BJ (cell line): ENCODE measurements around the gene KLC3. TPM values are rescaled to one million over a fixed set of nuclear protein-coding genes. Genes with fewer than 3 reads are reported as not detected.

Source experiments
- CTCF ChIA-PET: fragments of 350-600 bp; formaldehyde crosslinking; extraction: SDS; loops from one replicate; lab custom pipeline; 2021; ENCODE audit warnings: antibody characterized with exemption, inconsistent platforms; lab: Yijun Ruan, JAX
- POLR2A ChIA-PET: fragments of 300-600 bp; sonication (Branson Sonifier 250); formaldehyde crosslinking; extraction: SDS; loops from one replicate; lab custom pipeline; 2021; ENCODE audit warnings: antibody characterized with exemption; lab: Charles Lee
- DNase-seq: peaks from one replicate; pipeline ENCODE4 v3.0.0-alpha.2; 2011; ENCODE audit warnings: low read depth
- H3K27me3 ChIP-seq: 2 replicates; pipeline ENCODE4 v1.6.0; 2011; ENCODE audit warnings: low read length; ENCODE audit not compliant: control insufficient read depth, insufficient read depth
- H3K36me3 ChIP-seq: 2 replicates; pipeline ENCODE4 v1.5.1; 2011; ENCODE audit warnings: low read length; ENCODE audit not compliant: control insufficient read depth, insufficient read depth
- H3K4me3 ChIP-seq: 2 replicates; pipeline ENCODE4 v1.5.1; 2011; ENCODE audit warnings: low read depth, mild to moderate bottlenecking, control low read depth, low read length
- polyA plus RNA-seq: library from polyadenylated mRNA; depleted of rRNA; stranded (reverse); fragments of >200 nt; gene quantifications from 2 replicates; pipeline ENCODE4 v1.2.3, GENCODE V29; 2011
- TF ChIP-seq, protein P1 (sequence below): IDR thresholded peaks from 2 replicates; pipeline ENCODE4 v1.5.1; 2011; ENCODE audit warnings: low read depth, mild to moderate bottlenecking, control low read depth, inconsistent platforms, low read length, moderate library complexity; ENCODE audit not compliant: insufficient read depth

KLC3 gene
- polyA plus RNA-seq, 1 experiment = 0.09 TPM

DNA sequence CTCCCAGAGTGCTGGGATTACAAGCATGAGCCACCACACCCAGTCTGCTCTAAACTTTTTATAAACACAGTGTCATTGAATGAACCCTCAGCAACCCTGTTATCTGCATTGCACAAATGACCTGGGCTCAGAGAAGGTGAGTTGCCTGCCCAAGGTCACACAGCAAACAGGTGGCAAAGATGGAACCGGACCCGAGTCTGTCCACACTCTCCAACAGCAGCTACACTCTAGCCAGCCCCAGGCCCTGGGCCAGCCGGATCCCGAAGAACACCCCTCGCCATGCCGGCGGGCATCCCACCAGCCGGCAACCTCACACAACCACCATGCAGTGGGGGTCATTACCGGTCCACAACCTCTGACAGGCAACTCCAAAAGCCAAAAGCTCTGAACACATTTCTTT is 15.4 kb downstream of the KLC3 start:
- H3K27me3 ChIP-seq = no peaks in the 10 kb centered on the region
- TF ChIP-seq, protein P1, sequence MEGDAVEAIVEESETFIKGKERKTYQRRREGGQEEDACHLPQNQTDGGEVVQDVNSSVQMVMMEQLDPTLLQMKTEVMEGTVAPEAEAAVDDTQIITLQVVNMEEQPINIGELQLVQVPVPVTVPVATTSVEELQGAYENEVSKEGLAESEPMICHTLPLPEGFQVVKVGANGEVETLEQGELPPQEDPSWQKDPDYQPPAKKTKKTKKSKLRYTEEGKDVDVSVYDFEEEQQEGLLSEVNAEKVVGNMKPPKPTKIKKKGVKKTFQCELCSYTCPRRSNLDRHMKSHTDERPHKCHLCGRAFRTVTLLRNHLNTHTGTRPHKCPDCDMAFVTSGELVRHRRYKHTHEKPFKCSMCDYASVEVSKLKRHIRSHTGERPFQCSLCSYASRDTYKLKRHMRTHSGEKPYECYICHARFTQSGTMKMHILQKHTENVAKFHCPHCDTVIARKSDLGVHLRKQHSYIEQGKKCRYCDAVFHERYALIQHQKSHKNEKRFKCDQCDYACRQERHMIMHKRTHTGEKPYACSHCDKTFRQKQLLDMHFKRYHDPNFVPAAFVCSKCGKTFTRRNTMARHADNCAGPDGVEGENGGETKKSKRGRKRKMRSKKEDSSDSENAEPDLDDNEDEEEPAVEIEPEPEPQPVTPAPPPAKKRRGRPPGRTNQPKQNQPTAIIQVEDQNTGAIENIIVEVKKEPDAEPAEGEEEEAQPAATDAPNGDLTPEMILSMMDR = no peak
- CTCF ChIA-PET = interaction anchor here (1.0 kb wide), 1 partner anchor 17 kb away, joined by 3 read pairs; no protein-coding TSS in a partner anchor
- POLR2A ChIA-PET = no interaction called here
- no peak overlapping the region for H3K4me3 ChIP-seq
- peaks cover 36% of the 10 kb centered on the region for H3K36me3 ChIP-seq
- no peak for DNase-seq

DNA sequence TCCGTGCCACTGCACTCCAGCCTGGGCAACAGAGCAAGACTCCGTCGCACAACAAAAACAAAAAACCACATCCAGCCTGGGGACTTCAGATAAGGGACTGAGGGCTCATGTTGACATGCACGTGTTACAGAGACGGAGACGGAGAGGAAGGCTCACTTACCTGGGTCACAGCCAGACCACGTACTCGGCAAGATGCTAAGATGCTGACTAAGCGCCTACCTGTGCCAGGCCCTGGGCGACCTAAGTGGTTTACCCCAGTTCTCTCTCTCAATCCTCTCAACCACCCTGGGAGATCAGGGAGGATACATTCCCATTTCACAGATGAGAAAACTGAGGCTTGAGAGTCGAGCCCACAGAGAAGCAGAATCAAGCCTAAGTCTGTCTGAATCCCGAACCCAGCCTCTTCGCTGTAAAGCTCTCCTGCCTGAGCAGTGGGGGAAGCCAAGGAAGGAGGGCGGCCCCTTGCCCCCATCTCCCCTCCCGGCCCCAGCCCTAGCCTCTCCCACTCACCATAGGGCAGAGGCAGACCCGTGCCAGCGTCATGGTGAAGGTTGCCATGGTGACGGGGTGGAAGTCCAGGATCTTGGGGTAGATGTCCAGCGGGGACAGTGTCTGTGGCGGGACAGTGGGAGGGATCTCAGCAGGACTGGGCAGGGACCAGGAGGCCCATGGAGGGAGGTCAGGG is 16.4 kb downstream of the KLC3 start:
- CTCF ChIA-PET = interaction anchor here (1.5 kb wide), 1 partner anchor 18 kb away, joined by 3 read pairs; no protein-coding TSS in a partner anchor
- Histone ChIP-seq H3K4me3 (no peak overlapping the region), H3K27me3 (no peaks in the 10 kb centered on the region), H3K36me3 (peaks cover 37% of the 10 kb centered on the region)
- TF ChIP-seq, protein P1 = no peak
- POLR2A ChIA-PET = no interaction called here
- DNase-seq = no peak

DNA sequence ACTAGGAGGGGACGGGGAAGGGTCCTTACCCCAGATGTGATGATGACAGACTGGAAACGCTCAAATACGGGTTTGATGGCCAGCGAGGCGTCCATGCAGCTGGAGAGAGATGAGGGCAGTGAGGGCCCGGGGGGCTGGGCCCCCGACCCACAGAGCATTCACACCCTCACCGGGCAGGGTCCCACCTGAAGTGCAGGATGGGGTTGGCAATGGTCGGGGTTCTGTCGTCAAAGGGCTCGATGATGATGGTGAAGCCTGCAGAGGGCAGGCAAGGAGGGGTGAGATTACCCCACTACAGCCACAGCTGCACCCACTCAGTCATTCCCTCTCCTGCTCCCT is 16.9 kb downstream of the KLC3 start:
- no peaks in the 10 kb centered on the region for H3K27me3 ChIP-seq
- TF ChIP-seq, protein P1 = no peak
- POLR2A ChIA-PET = no interaction called here
- peaks cover 38% of the 10 kb centered on the region for H3K36me3 ChIP-seq
- DNase-seq = no peak
- no peak overlapping the region for H3K4me3 ChIP-seq
- CTCF ChIA-PET = interaction anchor here (1.1 to 1.5 kb wide), 2 partner anchors 18 to 128 kb away, joined by 3 read pairs; no protein-coding TSS in a partner anchor

DNA sequence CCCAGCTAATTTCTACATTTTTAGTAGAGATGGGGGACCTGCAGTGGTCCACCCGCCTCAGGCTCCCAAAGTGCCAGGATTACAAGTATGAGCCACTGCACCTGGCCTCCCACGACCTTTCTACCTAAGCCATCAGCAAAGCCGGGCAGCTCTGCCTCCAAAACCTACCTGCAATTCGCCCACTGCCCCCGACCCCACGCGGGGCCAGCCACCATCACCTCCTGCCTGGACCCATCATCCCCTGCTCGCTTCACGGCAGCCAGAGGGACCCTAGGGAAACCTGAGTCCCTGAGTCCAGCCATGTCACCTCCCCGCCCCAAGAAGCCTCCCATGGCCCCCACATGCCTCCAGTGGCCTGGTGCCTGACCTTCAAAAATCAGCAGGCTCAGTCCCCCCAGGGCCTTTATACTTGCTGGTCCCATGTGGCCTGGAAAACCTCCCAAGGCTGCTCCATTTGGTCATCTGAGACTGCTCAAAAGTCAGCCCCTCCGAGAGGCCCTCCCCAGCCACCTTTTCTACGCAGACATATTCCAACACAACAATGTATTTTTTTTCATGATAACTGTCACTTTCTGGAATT is 17.8 kb downstream of the KLC3 start:
- no peak for DNase-seq
- ChIA-PET CTCF (interaction anchor here (1.1 to 1.5 kb wide), 2 partner anchors 19 to 127 kb away, joined by 3 read pairs; no protein-coding TSS in a partner anchor), POLR2A (no interaction called here)
- Histone ChIP-seq H3K27me3 (no peaks in the 10 kb centered on the region), H3K4me3 (no peak overlapping the region), H3K36me3 (peaks cover 38% of the 10 kb centered on the region)
- TF ChIP-seq, protein P1 = no peak

DNA sequence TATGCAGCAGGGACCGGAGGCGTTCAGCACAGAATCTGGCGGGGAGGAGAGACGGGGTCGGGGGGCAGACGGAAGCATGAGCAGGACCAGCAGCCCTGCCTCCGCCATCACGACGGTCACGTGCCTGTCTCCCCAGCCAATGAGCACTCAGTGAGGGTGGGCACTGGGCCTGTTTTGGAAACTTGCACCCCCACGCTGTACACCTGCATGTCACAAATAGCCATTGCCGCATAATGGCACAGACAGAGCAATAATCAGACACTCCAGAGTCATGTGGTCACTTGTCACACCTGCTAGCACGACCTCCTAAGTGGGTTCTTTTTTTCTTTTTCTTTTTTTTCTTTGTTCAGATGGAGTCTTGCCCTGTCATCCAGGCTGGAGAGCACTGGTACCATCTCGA is 21.1 kb downstream of the KLC3 start:
- Histone ChIP-seq H3K27me3 (no peaks in the 10 kb centered on the region), H3K36me3 (peaks cover 25% of the 10 kb centered on the region), H3K4me3 (no peak overlapping the region)
- DNase-seq = no peak
- TF ChIP-seq, protein P1 = no peak
- ChIA-PET CTCF (no interaction called here), POLR2A (no interaction called here)
